Hepatocyte (in vitro differentiated cells): ENCODE results near the gene TRAM2. TPM values are rescaled to one million over a fixed set of nuclear protein-coding genes. Genes with fewer than 3 reads are reported as not detected.

Experiments used
- DNase-seq: peaks from one replicate; pipeline ENCODE4 v3.0.0-alpha.2; 2016; ENCODE audit warnings: low spot score
- H2AFZ ChIP-seq: fragments of 200-600 bp; sonication (generic); 2 replicates; pipeline ENCODE4 v1.6.0; 2016; ENCODE audit warnings: antibody characterized with exemption, mild to moderate bottlenecking
- H3K27ac ChIP-seq: fragments of 200-600 bp; sonication (generic); 2 replicates; pipeline ENCODE4 v1.5.1; 2016; ENCODE audit warnings: mild to moderate bottlenecking
- H3K27me3 ChIP-seq: fragments of 200-600 bp; sonication (generic); 2 replicates; pipeline ENCODE4 v1.6.1; 2016
- H3K36me3 ChIP-seq: fragments of 200-600 bp; sonication (generic); replicated peaks from 2 replicates; pipeline ENCODE4 v1.5.1; 2016; ENCODE audit warnings: low read depth; ENCODE audit not compliant: insufficient read depth
- H3K4me1 ChIP-seq: fragments of 200-600 bp; sonication (generic); 2 replicates; pipeline ENCODE4 v1.5.1; 2016; ENCODE audit warnings: mild to moderate bottlenecking, moderate library complexity; ENCODE audit not compliant: insufficient read depth
- H3K4me2 ChIP-seq: fragments of 200-600 bp; sonication (generic); 2 replicates; pipeline ENCODE4 v1.6.0; 2016
- H3K4me3 ChIP-seq: fragments of 200-600 bp; sonication (generic); 2 replicates; pipeline ENCODE4 v1.5.1; 2016; ENCODE audit warnings: mild to moderate bottlenecking
- H3K79me2 ChIP-seq: fragments of 200-600 bp; sonication (generic); 2 replicates; pipeline ENCODE4 v1.6.0; 2017; ENCODE audit warnings: mild to moderate bottlenecking
- H3K9me2 ChIP-seq: fragments of 200-600 bp; sonication (generic); replicated peaks from 2 replicates; pipeline ENCODE4 v1.6.0; 2017; ENCODE audit warnings: mild to moderate bottlenecking; ENCODE audit not compliant: insufficient read depth
- H3K9me3 ChIP-seq: fragments of 200-600 bp; sonication (generic); 2 replicates; pipeline ENCODE4 v1.5.1; 2016; ENCODE audit warnings: low read depth, mild to moderate bottlenecking
- H4K20me1 ChIP-seq: fragments of 200-600 bp; sonication (generic); 2 replicates; pipeline ENCODE4 v1.6.0; 2016; ENCODE audit warnings: mild to moderate bottlenecking; ENCODE audit not compliant: insufficient read depth, poor library complexity, severe bottlenecking
- EZH2 ChIP-seq: fragments of 200-600 bp; sonication (generic); IDR thresholded peaks from 2 replicates; pipeline ENCODE4 v1.6.1; 2016; ENCODE audit warnings: antibody characterized with exemption, mild to moderate bottlenecking, borderline replicate concordance
- EZH2phosphoT487 ChIP-seq: fragments of 200-600 bp; sonication (generic); IDR thresholded peaks from one replicate; pipeline ENCODE4 v1.6.1; 2018; ENCODE audit warnings: antibody characterized with exemption, mild to moderate bottlenecking, low read depth, moderate library complexity; ENCODE audit not compliant: unreplicated experiment, severe bottlenecking
- WGBS: methylation state at CpG from one replicate; pipeline ENCODE4 v1.1.6; 2016; ENCODE audit warnings: low lambda C conversion rate; ENCODE audit errors: missing lambda C conversion rate; 5-methylcytosine and 5-hydroxymethylcytosine counted together
- polyA plus RNA-seq: library from polyadenylated mRNA; unstranded; fragments of >200 nt; fragmentation: Nextera tagmentation; extraction: Ambion mirVana; gene quantifications from 2 replicates; pipeline ENCODE4 v1.2.1, GENCODE V29; 2016
- total RNA-seq: library from RNA; depleted of rRNA; stranded (reverse); fragments of >200 nt; gene quantifications from 2 replicates; pipeline ENCODE4 v1.2.3, GENCODE V29; 2014
- TF ChIP-seq, protein P1 (sequence below): fragments of 200-600 bp; sonication (generic); IDR thresholded peaks from 2 replicates; pipeline ENCODE4 v1.5.1; 2016; ENCODE audit warnings: antibody characterized with exemption, mild to moderate bottlenecking; ENCODE audit not compliant: poor library complexity

Gene TRAM2
- total and polyA plus RNA-seq, 2 experiments from 2014 or later: 29.6 to 47.6 TPM

DNA sequence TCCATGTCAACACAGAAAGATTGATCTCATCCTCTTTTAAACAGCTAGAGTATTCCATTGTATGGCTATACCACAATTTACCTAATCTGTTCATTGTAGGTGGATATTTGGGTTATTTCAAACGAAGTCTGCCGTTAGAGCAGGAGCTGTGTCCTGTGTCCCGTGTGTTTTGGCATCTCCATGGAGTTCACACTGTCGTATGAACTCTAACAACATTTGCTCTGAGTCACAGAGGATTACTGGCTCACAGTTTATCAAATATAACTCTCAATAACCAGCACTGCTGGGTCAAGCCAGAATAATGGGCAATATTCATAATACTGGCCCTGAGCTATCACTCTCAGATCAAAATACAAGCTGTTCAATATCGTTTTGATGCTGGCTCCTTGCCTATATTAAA, 16.4 kb downstream of the TRAM2 start:
- no peak overlapping the region for H3K4me3 ChIP-seq
- H4K20me1 ChIP-seq: peaks cover 7% of the 10 kb centered on the region
- WGBS: 60% methylated on average over 5 of the region's 5 CpGs
- H3K79me2 ChIP-seq: peaks cover 99% of the 10 kb centered on the region
- H3K9me2 ChIP-seq: no peaks in the 10 kb centered on the region
- no peaks in the 10 kb centered on the region for H3K27me3 ChIP-seq
- no peak for DNase-seq
- no peaks in the 10 kb centered on the region for H3K36me3 ChIP-seq
- TF ChIP-seq, protein P1, sequence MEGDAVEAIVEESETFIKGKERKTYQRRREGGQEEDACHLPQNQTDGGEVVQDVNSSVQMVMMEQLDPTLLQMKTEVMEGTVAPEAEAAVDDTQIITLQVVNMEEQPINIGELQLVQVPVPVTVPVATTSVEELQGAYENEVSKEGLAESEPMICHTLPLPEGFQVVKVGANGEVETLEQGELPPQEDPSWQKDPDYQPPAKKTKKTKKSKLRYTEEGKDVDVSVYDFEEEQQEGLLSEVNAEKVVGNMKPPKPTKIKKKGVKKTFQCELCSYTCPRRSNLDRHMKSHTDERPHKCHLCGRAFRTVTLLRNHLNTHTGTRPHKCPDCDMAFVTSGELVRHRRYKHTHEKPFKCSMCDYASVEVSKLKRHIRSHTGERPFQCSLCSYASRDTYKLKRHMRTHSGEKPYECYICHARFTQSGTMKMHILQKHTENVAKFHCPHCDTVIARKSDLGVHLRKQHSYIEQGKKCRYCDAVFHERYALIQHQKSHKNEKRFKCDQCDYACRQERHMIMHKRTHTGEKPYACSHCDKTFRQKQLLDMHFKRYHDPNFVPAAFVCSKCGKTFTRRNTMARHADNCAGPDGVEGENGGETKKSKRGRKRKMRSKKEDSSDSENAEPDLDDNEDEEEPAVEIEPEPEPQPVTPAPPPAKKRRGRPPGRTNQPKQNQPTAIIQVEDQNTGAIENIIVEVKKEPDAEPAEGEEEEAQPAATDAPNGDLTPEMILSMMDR: no peak
- TF ChIP-seq EZH2 (no peak), EZH2phosphoT487 (no peak)
- H3K4me2 ChIP-seq: no peak overlapping the region
- no peak overlapping the region for H3K27ac ChIP-seq
- no peaks in the 10 kb centered on the region for H3K9me3 ChIP-seq
- H3K4me1 ChIP-seq: peaks cover 18% of the 10 kb centered on the region
- H2AFZ ChIP-seq: no peak overlapping the region

DNA sequence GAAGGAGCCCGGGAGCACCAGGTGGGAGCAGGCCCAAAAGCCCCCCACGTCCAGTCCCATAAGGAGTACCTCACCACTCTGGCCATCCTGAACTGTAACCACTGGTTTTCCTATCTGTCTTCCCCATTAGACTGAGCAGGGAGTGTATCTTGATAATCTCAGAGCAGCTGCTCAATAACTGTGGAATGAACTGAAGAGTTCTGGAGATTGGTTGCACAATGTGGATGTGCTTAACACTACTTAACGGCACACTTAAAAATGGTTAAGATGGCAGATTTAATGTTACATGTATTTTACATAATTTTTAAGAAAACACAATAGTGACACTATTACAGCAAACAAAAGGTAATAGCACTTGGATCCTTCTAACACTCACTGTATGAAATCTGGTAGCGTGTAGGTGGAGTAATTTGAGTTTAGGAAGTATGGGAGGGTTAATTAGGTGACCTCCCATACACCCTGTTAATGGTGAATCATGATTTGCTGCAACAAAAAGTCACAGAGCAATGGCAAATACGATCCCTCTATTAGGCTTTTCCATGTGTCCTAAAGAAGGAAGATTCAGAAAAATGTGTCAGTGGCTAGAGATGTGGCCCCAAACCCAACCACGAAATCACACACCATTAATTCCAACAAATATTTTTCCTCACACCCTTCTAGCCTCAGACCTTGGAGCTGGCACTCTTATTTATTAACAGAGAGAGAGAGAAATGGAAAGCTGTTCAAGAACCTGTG, 18.4 kb downstream of the TRAM2 start:
- H4K20me1 ChIP-seq: peaks cover 12% of the 10 kb centered on the region
- H3K4me1 ChIP-seq: peaks cover 9% of the 10 kb centered on the region
- DNase-seq: no peak
- H3K36me3 ChIP-seq: no peaks in the 10 kb centered on the region
- H3K27ac ChIP-seq: peak overlapping the region; percentile 76
- no peak for TF ChIP-seq EZH2phosphoT487
- TF ChIP-seq, protein P1: no peak
- TF ChIP-seq EZH2: no peak
- H3K9me3 ChIP-seq: no peaks in the 10 kb centered on the region
- no peak overlapping the region for H2AFZ ChIP-seq
- H3K27me3 ChIP-seq: no peaks in the 10 kb centered on the region
- peak overlapping the region; percentile 53 for H3K4me2 ChIP-seq
- no peaks in the 10 kb centered on the region for H3K9me2 ChIP-seq
- H3K79me2 ChIP-seq: peaks cover 100% of the 10 kb centered on the region
- WGBS: 72% methylated on average over 6 of the region's 6 CpGs
- no peak overlapping the region for H3K4me3 ChIP-seq

DNA sequence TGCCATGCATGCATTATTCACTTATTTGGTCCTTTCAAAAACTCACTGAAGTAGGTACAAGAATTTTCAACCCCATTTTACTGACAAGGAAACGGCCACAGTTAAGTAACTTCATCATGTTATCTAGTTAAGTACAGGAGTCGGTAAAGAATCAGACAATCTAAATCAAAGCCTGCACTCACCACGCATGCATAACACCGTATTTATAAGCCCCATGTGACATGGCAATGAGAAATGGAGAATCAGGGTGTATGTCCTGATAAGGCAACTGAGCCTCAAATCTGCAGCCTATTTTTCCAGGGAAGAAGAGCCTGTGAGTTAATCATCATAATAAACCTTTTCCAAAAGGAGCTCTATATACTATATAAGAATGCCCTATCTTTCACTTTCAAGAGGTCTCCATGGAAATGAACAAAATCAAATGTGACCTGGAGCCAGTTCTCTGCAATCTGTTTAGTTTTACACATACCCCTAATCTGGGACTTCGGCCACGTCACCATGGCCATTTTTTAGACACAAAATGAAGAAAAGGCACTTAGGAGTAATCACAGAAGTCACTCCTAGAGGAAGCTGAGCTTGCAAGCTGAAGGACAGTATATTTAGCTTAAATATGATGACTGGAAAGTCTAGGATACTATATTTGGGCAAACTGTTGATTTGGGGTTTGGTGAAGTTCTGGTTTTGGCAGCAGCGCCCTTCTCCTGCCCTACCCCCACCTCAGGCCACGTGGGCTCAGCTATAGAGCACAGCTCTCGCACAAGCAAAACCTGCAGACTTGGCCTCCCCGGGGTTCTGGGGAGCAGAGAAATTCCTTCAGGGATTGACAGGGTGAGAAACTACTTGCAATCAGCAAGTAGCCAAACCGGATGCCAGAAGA, 19.2 kb downstream of the TRAM2 start:
- peak overlapping the region; percentile 53 for H3K4me2 ChIP-seq
- H3K79me2 ChIP-seq: peaks cover 100% of the 10 kb centered on the region
- no peaks in the 10 kb centered on the region for H3K36me3 ChIP-seq
- no peak overlapping the region for H2AFZ ChIP-seq
- peak overlapping the region; percentile 76 for H3K27ac ChIP-seq
- WGBS: 54% methylated on average over 11 of the region's 11 CpGs
- H3K9me2 ChIP-seq: no peaks in the 10 kb centered on the region
- peaks cover 9% of the 10 kb centered on the region for H3K4me1 ChIP-seq
- H4K20me1 ChIP-seq: peaks cover 16% of the 10 kb centered on the region
- H3K27me3 ChIP-seq: no peaks in the 10 kb centered on the region
- TF ChIP-seq EZH2: no peak
- TF ChIP-seq, protein P1: no peak
- no peak for TF ChIP-seq EZH2phosphoT487
- no peak for DNase-seq
- H3K9me3 ChIP-seq: no peaks in the 10 kb centered on the region
- no peak overlapping the region for H3K4me3 ChIP-seq
